Measurements from ENCODE around the gene SLC3A2.
A peak's percentile ranks its signal among the peaks of the same experiment; 100 is the strongest.
"Not testable (repeated sequence)": the region's sequence is repeated elsewhere in the genome, so short reads cannot be mapped to it uniquely, and the experiment has no call there.

The SLC3A2 gene

GRCh38 chr11:62930666-62931065 is 50.0 kb downstream of the SLC3A2 start:
- no peak for DNase-seq (ENCODE audit: low spot score)

GRCh38 chr11:62931499-62932278 is 51.0 kb downstream of the SLC3A2 start:
- peak; percentile 25 for DNase-seq (ENCODE audit: low spot score)

- DNase-seq (ENCODE audit: low spot score), result no peak
These were observed 52.6 kb downstream of the SLC3A2 start for GRCh38 chr11:62933285-62933684.

DNA sequence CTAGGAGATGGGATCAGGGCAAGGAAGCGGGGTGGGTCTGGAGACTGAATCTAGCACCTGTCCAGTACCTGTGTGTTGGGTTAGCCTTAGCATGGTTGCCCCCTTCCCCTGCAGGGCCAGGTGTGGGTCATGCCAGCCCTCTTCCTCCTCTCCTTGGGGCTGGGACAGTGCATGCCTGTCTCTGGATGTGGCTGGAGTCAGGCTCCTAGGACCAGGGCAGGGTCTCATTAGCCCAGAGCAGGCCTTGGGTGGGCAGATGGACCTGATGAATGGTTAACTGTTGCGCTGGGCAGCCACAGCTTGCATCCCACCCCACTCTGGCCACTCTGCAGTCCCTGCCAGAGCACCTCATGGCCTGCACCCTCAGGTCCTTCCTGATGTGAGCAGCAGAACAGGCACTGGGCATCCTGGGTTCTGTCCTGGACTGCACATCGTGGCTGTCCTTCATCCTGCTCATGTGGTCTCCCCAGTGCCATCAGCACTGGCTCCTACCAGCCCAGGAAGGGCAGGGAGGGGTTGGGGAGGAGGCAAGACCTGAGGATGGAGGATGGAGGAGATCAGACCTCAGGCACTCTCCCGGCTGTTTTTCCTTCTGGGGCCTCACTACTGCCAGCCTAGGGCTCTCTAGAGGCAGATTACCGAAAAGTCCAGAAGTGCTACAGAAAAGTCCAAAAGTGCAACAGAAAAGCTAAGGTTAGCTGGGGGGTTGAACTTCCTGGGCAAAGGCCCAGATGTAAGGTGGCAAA is 53.2 kb downstream of the SLC3A2 start:
- DNase-seq (ENCODE audit: low spot score), result no peak

- no peak for DNase-seq (ENCODE audit: low spot score)
These were observed 53.7 kb downstream of the SLC3A2 start for GRCh38 chr11:62934496-62934785.

DNA sequence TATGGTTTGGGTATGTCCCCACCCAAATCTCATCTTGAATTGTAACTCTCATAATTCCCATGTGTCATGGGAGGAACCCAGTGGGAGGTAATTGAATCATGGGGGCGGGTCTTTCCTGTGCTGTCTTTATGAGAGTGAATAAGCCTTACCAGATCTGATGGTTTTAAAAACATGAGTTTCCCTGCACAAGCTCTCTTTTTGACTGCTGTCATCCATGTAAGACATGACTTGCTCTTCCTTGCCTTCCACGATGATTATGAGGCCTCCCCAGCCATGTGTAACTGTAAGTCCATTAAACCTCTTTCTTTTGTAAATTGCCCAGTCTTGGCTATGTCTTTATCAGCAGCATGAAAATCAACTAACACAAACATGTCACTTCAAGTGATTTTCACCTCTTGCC is 56.8 kb downstream of the SLC3A2 start:
- not testable (repeated sequence) for DNase-seq (ENCODE audit: low spot score)

Data from RKO (cell line).